Measurements from ENCODE around the gene GREB1.

The GREB1 gene

DNA sequence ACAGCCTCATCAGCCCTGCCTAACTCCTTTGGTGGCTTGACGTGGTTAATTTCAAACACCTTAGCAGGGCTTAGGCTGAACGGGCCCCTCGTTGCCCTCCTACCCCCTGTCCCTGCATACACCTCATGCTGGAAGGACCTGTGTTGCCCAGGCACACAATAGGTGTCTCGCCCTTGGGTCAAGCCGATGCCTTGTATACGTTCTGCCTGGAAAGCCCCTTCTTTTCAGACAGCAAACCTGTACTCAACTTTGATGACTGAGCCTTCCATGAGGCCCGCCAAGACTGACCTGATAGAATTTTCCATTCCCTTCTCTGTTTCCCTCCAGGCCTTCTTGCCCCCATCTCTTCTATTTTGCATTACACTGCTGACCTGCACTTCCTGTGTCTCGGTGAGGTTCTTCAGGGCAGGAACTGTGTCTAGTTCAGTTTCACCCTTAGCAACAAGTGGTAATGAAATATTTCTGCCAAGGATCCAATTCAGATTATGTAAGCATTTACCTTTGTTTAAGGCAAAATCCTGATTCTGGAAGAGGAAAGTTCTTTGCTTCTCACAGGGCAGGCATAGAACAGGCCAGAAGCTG is 7.9 kb downstream of the GREB1 start:
- Histone ChIP-seq H3K4me3 (ENCODE audit: insufficient read depth, low read length, poor library complexity, severe bottlenecking) (no peak overlapping the region), H4K20me1 (ENCODE audit: low read depth, low read length) (no peaks in the 10 kb centered on the region), H3K27me3 (ENCODE audit: low read length) (no peaks in the 10 kb centered on the region), H3K79me2 (ENCODE audit: insufficient read depth, low read length) (no peaks in the 10 kb centered on the region), H3K36me3 (ENCODE audit: low read length) (no peaks in the 10 kb centered on the region), H3K9me3 (ENCODE audit: insufficient read depth, low read length) (no peaks in the 10 kb centered on the region), H2AFZ (ENCODE audit: low read depth, low read length, severe bottlenecking) (no peak overlapping the region), H3K27ac (ENCODE audit: low read depth, low read length) (no peak overlapping the region), H3K9ac (ENCODE audit: low read length) (no peak overlapping the region), H3F3A (ENCODE audit: insufficient read depth) (no peaks in the 10 kb centered on the region), H3K9me2 (replicated peaks; ENCODE audit: insufficient read depth, low read length) (no peaks in the 10 kb centered on the region), H3K4me2 (ENCODE audit: low read depth, low read length, poor library complexity, severe bottlenecking) (no peak overlapping the region)
- TF ChIP-seq, protein P1, sequence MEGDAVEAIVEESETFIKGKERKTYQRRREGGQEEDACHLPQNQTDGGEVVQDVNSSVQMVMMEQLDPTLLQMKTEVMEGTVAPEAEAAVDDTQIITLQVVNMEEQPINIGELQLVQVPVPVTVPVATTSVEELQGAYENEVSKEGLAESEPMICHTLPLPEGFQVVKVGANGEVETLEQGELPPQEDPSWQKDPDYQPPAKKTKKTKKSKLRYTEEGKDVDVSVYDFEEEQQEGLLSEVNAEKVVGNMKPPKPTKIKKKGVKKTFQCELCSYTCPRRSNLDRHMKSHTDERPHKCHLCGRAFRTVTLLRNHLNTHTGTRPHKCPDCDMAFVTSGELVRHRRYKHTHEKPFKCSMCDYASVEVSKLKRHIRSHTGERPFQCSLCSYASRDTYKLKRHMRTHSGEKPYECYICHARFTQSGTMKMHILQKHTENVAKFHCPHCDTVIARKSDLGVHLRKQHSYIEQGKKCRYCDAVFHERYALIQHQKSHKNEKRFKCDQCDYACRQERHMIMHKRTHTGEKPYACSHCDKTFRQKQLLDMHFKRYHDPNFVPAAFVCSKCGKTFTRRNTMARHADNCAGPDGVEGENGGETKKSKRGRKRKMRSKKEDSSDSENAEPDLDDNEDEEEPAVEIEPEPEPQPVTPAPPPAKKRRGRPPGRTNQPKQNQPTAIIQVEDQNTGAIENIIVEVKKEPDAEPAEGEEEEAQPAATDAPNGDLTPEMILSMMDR (IDR thresholded peaks at IDR 0.05; ENCODE audit: insufficient read depth, low read length, poor library complexity, severe bottlenecking) = no peak
- TF ChIP-seq EZH2phosphoT487 (conservative IDR thresholded peaks at IDR 0.05; ENCODE audit: low read length) = no peak

DNA sequence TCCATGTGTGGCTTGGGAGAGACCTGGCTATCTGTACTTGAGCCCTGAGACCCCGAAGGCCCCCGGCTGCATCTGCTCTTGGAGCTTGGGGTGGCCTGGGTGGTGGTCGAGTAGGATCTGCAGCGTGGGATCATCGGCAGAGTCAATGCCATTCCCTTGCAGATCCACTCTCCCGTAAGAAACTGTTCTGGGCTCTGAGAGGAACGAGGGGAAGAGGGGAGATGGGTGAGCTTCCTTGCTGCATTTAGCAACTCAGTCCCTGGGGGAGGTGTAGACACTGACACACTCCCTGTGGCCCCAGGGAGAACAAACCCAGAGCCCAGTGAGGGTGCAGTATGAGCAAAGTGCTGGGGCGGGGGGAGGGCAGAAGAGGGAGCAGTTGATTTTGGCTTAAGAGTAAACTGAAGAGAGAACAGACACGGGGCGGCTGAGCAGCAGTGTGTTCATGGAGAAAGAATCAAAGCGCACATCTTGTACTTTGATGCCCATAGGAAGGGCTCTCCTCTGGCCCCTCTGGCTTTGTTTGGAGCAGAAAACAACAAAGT is 8.5 kb downstream of the GREB1 start:
- no peaks in the 10 kb centered on the region for H3K9me2 ChIP-seq (replicated peaks; ENCODE audit: insufficient read depth, low read length)
- H2AFZ ChIP-seq (ENCODE audit: low read depth, low read length, severe bottlenecking) = no peak overlapping the region
- no peaks in the 10 kb centered on the region for H3K79me2 ChIP-seq (ENCODE audit: insufficient read depth, low read length)
- no peak overlapping the region for H3K9ac ChIP-seq (ENCODE audit: low read length)
- H3K27me3 ChIP-seq (ENCODE audit: low read length) = no peaks in the 10 kb centered on the region
- no peak overlapping the region for H3K4me2 ChIP-seq (ENCODE audit: low read depth, low read length, poor library complexity, severe bottlenecking)
- H4K20me1 ChIP-seq (ENCODE audit: low read depth, low read length) = no peaks in the 10 kb centered on the region
- H3K4me3 ChIP-seq (ENCODE audit: insufficient read depth, low read length, poor library complexity, severe bottlenecking) = no peak overlapping the region
- no peaks in the 10 kb centered on the region for H3F3A ChIP-seq (ENCODE audit: insufficient read depth)
- no peaks in the 10 kb centered on the region for H3K36me3 ChIP-seq (ENCODE audit: low read length)
- H3K27ac ChIP-seq (ENCODE audit: low read depth, low read length) = no peak overlapping the region
- TF ChIP-seq, protein P1 (IDR thresholded peaks at IDR 0.05; ENCODE audit: insufficient read depth, low read length, poor library complexity, severe bottlenecking) = no peak
- no peaks in the 10 kb centered on the region for H3K9me3 ChIP-seq (ENCODE audit: insufficient read depth, low read length)

DNA sequence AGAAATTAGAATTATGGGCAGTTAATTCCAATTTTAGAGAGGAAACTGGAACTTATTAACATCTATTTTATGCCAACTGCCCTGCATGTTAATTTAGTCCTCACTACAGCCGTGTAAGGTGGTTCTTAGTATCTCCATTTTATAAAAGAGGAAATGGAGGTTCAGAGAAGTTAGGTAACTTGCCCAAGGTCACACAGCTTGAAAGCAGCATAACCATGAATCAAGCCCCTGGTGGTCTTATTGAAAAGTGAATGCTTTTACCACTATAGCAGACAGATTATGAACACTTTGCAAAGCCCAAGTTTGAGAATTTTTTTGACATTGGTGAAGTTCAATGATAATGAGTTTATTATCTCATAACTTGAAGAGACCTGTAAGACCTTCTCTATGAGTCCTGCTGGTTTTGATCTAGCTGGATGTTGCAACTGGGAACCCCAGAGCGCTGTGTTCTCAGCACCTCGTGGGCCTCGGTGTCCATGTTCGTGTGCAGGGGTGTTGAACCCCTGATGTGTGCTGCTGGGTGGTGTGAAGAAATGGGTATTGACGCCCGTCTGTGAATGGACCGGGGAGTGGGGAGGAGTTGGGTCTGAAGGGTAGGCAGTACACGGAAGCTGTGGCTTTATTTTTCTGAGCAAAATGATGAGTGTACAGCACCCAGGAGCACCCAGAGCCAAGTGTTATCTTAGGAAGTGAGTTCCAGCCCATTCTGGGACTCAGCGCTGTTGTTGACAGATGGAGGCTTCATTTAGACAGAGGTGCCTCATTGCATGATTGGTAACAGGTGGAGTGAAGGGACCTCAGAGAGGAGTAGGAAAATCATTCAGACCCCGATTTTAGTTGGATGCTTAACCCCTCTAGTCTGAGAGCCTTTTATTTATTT is 9.7 kb downstream of the GREB1 start:
- no peaks in the 10 kb centered on the region for H3K36me3 ChIP-seq (ENCODE audit: low read length)
- no peak overlapping the region for H2AFZ ChIP-seq (ENCODE audit: low read depth, low read length, severe bottlenecking)
- no peak overlapping the region for H3K4me3 ChIP-seq (ENCODE audit: insufficient read depth, low read length, poor library complexity, severe bottlenecking)
- H3K9me2 ChIP-seq (replicated peaks; ENCODE audit: insufficient read depth, low read length) = no peaks in the 10 kb centered on the region
- H3F3A ChIP-seq (ENCODE audit: insufficient read depth) = no peaks in the 10 kb centered on the region
- no peak overlapping the region for H3K4me2 ChIP-seq (ENCODE audit: low read depth, low read length, poor library complexity, severe bottlenecking)
- no peaks in the 10 kb centered on the region for H3K27me3 ChIP-seq (ENCODE audit: low read length)
- H3K9ac ChIP-seq (ENCODE audit: low read length) = no peak overlapping the region
- H3K79me2 ChIP-seq (ENCODE audit: insufficient read depth, low read length) = no peaks in the 10 kb centered on the region
- no peaks in the 10 kb centered on the region for H3K9me3 ChIP-seq (ENCODE audit: insufficient read depth, low read length)
- no peak overlapping the region for H3K27ac ChIP-seq (ENCODE audit: low read depth, low read length)
- TF ChIP-seq, protein P1 (IDR thresholded peaks at IDR 0.05; ENCODE audit: insufficient read depth, low read length, poor library complexity, severe bottlenecking) = no peak
- TF ChIP-seq EZH2phosphoT487 (conservative IDR thresholded peaks at IDR 0.05; ENCODE audit: low read length) = no peak
- H4K20me1 ChIP-seq (ENCODE audit: low read depth, low read length) = no peaks in the 10 kb centered on the region
